Gastroesophageal sphincter (tissue), 4 donors: ENCODE data around the gene ICA1L. TPM values are rescaled to one million over a fixed set of nuclear protein-coding genes. Genes with fewer than 3 reads are reported as not detected.
"Not testable (repeated sequence)": the region's sequence is repeated elsewhere in the genome, so short reads cannot be mapped to it uniquely, and the experiment has no call there.

ENCODE experiments used
- ATAC-seq: fragments of 150-250 bp; one replicate; pipeline ENCODE4 v1.9.1; 2016; ENCODE audit warnings: mild to moderate bottlenecking, moderate library complexity
- H3K27ac ChIP-seq, 4 donors: fragments of 200-600 bp; sonication (generic) in 3 of 4; 1 replicate in 3 of 4; 2 replicates in 1 of 4; pipeline ENCODE4 v1.5.1; 2016 to 2019
- H3K27me3 ChIP-seq: fragments of 200-600 bp; sonication (generic); one replicate; pipeline ENCODE4 v1.5.1; 2019
- H3K36me3 ChIP-seq, 2 donors: fragments of 200-600 bp; sonication (generic); one replicate each; pipeline ENCODE4 v1.5.1; 2019; ENCODE audit warnings: control low read depth in 1 of 2
- H3K4me1 ChIP-seq, 3 donors: fragments of 200-600 bp; sonication (generic); 1 replicate in 2 of 3; 2 replicates in 1 of 3; pipeline ENCODE4 v1.5.1; 2016 to 2019; ENCODE audit warnings: control low read depth in 2 of 3
- H3K4me3 ChIP-seq, 2 donors: fragments of 200-600 bp; sonication (generic); one replicate each; pipeline ENCODE4 v1.5.1; 2019; ENCODE audit warnings: mild to moderate bottlenecking in 1 of 2, moderate library complexity in 1 of 2
- H3K9me3 ChIP-seq, 3 donors: fragments of 200-600 bp; sonication (generic); one replicate each; pipeline ENCODE4 v1.5.1; 2017 to 2019; ENCODE audit warnings: control low read depth in 2 of 3
- CTCF ChIP-seq, 4 experiments: fragments of 200-600 bp in 2 of 4; fragments of 450-650 bp in 2 of 4; sonication (generic) in 1 of 4; IDR thresholded peaks; one replicate each; pipeline ENCODE4 v1.5.1; 2017 to 2019; ENCODE audit warnings: antibody characterized with exemption in 4 of 4, mild to moderate bottlenecking in 2 of 4, moderate library complexity in 2 of 4
- EP300 ChIP-seq: sonication (generic); formaldehyde crosslinking; IDR thresholded peaks from one replicate; pipeline ENCODE4 v1.6.1; 2017; ENCODE audit warnings: antibody characterized with exemption, mild to moderate bottlenecking
- POLR2A ChIP-seq, 2 donors: fragments of 450-650 bp; IDR thresholded peaks; one replicate each; pipeline ENCODE4 v1.6.1; 2017; ENCODE audit warnings: antibody characterized with exemption in 2 of 2, mild to moderate bottlenecking in 2 of 2, moderate library complexity in 1 of 2
- POLR2AphosphoS5 ChIP-seq: sonication (generic); formaldehyde crosslinking; IDR thresholded peaks from one replicate; pipeline ENCODE4 v1.6.1; 2017; ENCODE audit warnings: antibody characterized with exemption
- WGBS, 2 donors: methylation state at CpG; one replicate each; pipeline ENCODE4 v1.1.5; 2018; ENCODE audit warnings: low coverage in 1 of 2; 5-methylcytosine and 5-hydroxymethylcytosine counted together
- total RNA-seq, 4 donors: library from RNA; depleted of rRNA; stranded (reverse); fragments of >200 nt; gene quantifications; one replicate each; pipeline ENCODE4 v1.1.0, GENCODE V29; 2016

The ICA1L gene
- 10 to 100 TPM; 12.2 to 40.8 (median 28.6) TPM for total RNA-seq

DNA sequence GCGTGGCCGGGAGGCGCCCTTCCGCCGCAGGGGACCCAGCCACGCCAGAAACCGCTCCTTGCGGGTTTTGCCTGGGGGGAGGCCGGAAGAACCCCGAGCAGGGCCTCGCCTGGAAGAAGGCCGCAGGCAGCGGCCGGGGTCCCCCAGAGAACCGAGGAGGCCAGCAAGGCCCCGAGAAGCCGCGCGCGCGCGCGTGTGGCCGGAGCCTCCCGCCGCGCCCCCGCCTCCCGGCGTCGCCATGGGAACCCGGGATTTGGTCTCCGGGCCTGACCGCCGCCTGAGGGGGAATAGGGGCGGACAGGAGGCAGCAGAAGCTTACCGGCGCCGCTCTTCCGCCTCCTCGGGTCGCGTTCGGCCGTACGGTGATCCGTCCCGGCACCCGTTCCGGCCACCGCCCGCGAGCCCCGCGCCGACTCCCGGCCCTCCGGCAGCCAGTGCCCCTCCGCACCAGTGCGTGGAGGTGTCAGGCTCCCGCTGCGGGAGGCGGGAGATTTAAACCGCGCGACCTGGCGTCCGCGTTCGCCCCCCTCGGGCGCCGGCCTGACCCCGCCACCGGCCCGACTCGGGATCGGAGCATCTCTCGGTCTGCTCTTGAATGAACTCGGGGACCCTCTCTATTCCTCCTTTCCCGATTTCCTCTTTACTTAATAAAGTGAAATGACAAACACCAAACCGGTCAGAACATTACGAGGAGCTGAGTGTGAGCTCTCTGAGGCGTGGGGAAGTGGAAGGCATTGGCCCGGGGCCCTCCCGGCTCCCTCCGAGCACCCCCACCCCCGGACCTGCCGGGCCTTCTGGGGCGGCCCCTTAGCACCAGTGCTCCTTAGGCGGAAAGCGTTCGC is at the start of gene ICA1L:
ICA1L (minus strand) TSS at position 467 of the 842 bp plus-strand sequence. CDS start 42,757 bp downstream, outside the sequence.
- H3K27me3 ChIP-seq: no peaks in the 10 kb centered on the region
- peak within 1 kb of the TSS; percentile 19 to 94 (median 89) for H3K27ac ChIP-seq
- 0% methylated on average over 4 to 6 of the region's 93 CpGs for whole genome bisulfite sequencing, 2 donors
- ATAC-seq: peak; percentile 79
- TF ChIP-seq CTCF (IDR thresholded peaks at IDR 0.05) (peak in 1 of 4 experiments; percentile 21), EP300 (no peak), POLR2A (IDR thresholded peaks at IDR 0.05) (no peak), POLR2AphosphoS5 (peak; percentile 32)
- H3K9me3 ChIP-seq: no peaks in the 10 kb centered on the region
- no peaks in the 10 kb centered on the region for H3K36me3 ChIP-seq
- peaks cover 0 to 14% (median 0%) of the 10 kb centered on the region in 3 donors for H3K4me1 ChIP-seq
- peak within 1 kb of the TSS; percentile 49 to 82 for H3K4me3 ChIP-seq

GRCh38 chr2:202918860-202919259 is 47.3 kb upstream of the ICA1L start:
- Histone ChIP-seq H3K4me3 (no peak overlapping the region), H3K9me3 (no peaks in the 10 kb centered on the region), H3K27ac (no peak overlapping the region), H3K4me1 (peaks cover 0 to 2% (median 0%) of the 10 kb centered on the region in 3 donors), H3K36me3 (peaks cover 0 to 40% of the 10 kb centered on the region in 2 donors), H3K27me3 (no peaks in the 10 kb centered on the region)
- ATAC-seq: no peak
- no peak for TF ChIP-seq CTCF (IDR thresholded peaks at IDR 0.05)
- no peak for TF ChIP-seq POLR2A (IDR thresholded peaks at IDR 0.05)
- no peak for TF ChIP-seq EP300
- WGBS, 2 donors: 75 to 100% methylated on average over 1 of the region's 1 CpG

- not testable (repeated sequence) for H3K9me3 ChIP-seq, H3K36me3 ChIP-seq, H3K27me3 ChIP-seq
- ATAC-seq: peak; percentile 80
- Histone ChIP-seq H3K27ac (peak overlapping the region; percentile 68 to 91 (median 80)), H3K4me1 (peaks cover 4 to 30% (median 9%) of the 10 kb centered on the region in 3 donors), H3K4me3 (peak overlapping the region; percentile 65 to 100)
- 0 to 2% methylated on average over 7 to 8 of the region's 49 CpGs for WGBS, 2 donors
Measured at GRCh38 chr2:202912342-202913201, 41.0 kb upstream of the ICA1L start.

DNA sequence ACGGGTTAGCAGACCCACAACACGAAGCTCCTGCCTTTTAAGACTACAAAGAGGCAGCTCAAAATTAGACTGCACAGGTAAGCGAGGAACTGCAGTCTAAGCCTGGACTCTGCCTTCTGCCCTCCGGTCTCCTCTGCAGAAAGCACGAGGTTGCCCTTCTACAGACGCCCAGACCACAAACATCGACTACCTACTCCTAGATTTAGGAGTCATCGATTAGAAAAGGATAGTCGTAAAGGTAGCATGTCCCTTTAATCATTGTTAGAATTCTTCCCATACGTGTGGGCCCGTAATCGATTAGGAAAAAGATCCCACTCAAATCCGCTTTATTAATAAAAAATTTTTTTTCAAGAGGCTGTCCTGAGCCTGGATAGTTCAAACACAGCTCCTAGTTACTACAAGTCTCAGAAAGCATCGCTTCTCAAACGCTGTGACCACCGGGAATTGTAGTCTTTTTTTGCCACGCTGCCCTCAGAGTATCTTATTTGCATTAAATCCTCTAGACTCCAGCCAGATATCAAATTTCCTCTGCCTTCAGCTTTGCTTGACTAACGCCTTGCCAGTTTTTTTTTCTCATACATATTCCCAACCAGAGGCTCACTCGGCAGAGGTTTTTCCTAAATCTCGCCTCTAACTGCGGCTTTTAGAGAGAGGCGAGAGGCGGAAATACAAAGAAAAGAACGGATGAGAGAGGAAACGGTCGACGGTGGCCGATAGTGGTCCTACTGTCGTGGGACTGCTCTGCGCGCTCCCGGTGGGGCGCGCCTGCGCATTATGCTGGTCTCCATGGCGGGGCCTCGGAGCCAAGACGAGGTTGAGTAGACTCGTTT is 40.2 kb upstream of the ICA1L start, which contains the start of the genes CARF and WDR12:
CARF (plus strand) TSS at position 764 of the 830 bp plus-strand sequence. CDS start 29,628 bp downstream, outside the sequence.
WDR12 (minus strand) TSS at position 162 of the 830 bp plus-strand sequence. CDS start 197 bp downstream, outside the sequence.
- peak; percentile 94 for ATAC-seq
- peak within 1 kb of the TSS; percentile 68 to 91 (median 80) for H3K27ac ChIP-seq
- TF ChIP-seq POLR2AphosphoS5 (peak; percentile 73), EP300 (no peak), CTCF (IDR thresholded peaks at IDR 0.05) (peak in 2 of 4 experiments; percentile 12 to 16), POLR2A (IDR thresholded peaks at IDR 0.05) (peak in 1 of 2 donors; percentile 42)
- 0% methylated on average over 30 to 32 of the region's 39 CpGs for WGBS, 2 donors
- peak within 1 kb of the TSS; percentile 65 to 100 for H3K4me3 ChIP-seq
- H3K9me3 ChIP-seq: no peaks in the 10 kb centered on the region
- H3K36me3 ChIP-seq: peaks cover 0 to 7% of the 10 kb centered on the region in 2 donors
- no peaks in the 10 kb centered on the region for H3K27me3 ChIP-seq
- peaks cover 4 to 30% (median 9%) of the 10 kb centered on the region in 3 donors for H3K4me1 ChIP-seq
